Activated CD4-positive, alpha-beta T cell treated with anti-CD3 and anti-CD28 coated beads, Interleukin-2, Interleukin-6, amounts not matched to agents 100 ng/mL and 50 ng/mL, durations not matched to agents 16 hours and 8 hours (primary cell): ENCODE measurements around the gene RSPH6A.
"Not testable (repeated sequence)": the region's sequence is repeated elsewhere in the genome, so short reads cannot be mapped to it uniquely, and the experiment has no call there.

Source experiments
- DNase-seq: peaks from one replicate; pipeline ENCODE4 v3.0.0-alpha.2; 2020

The RSPH6A gene

DNA sequence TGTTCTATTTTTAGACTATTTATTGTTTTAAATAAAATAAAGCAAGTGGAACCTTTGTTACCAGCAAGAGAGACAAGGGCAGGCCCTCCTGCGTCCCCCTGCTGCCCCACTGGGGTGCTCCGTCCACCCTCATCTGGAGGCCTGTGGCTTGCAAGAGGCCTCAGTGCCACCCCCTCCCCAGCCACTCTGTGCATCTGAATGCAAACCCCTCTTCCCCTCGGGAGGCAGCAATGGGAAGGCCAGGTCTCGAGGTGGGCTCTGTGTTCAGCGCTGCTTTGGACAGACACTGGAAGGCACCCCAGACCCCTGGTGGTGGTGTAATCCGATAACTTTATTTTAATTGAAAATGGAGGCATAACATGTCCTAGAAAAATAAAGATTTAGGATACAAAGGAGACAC lies 50.6 kb downstream of the RSPH6A start:
- DNase-seq: no peak

GRCh38 chr19:45763691-45764294 lies 51.3 kb downstream of the RSPH6A start:
- no peak for DNase-seq

GRCh38 chr19:45762870-45763631 lies 52.1 kb downstream of the RSPH6A start:
- no peak for DNase-seq

GRCh38 chr19:45761714-45762113 lies 53.4 kb downstream of the RSPH6A start:
- no peak for DNase-seq

- DNase-seq: no peak
Measured at GRCh38 chr19:45758921-45759320, 56.2 kb downstream of the RSPH6A start.

- no peak for DNase-seq
Measured at GRCh38 chr19:45757695-45758094, 57.4 kb downstream of the RSPH6A start.

GRCh38 chr19:45754323-45754722 lies 60.8 kb downstream of the RSPH6A start:
- DNase-seq: no peak

- DNase-seq: no peak
Measured at GRCh38 chr19:45753548-45753947, 61.6 kb downstream of the RSPH6A start.

DNA sequence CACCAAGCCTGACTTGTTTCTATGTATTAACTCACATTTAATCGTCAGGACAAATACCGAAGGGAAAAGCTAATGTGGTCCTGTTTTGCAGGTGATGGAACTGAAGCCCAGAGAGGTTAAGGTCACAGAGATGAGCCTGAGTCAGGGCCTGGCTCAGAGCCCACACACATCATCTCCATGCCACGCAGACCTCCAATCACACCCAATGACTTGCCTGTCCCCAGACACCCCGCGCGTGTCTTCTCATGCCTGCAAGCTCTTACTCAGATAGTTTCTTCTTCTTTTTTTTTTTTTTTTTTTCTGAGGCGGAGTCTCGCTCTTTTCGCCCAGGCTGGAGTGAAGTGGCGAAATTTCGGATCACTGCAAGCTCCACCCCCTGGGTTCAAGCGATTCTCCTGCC lies 62.5 kb downstream of the RSPH6A start:
- DNase-seq: no peak

DNA sequence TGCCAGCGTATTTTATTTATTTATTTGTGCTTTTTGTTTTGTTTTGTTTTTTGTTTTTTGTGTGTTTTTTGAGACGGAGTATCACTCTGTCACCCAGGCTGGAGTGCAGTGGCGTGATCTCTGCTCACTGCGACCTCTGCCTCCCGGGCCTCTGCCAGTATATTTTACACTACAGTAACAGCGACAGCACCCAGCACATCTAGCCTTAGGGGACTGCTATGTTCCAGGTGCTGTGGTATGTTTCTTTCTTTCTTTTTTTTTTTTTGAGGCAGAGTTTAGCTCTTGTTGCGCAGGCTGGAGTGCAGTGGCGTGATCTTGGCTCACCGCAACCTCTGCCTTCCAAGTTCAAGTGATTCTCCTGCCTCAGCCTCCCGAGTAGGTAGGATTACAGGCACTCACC lies 63.6 kb downstream of the RSPH6A start:
- DNase-seq: not testable (repeated sequence)

- no peak for DNase-seq
Measured at GRCh38 chr19:45747513-45747912, 67.6 kb downstream of the RSPH6A start.

- no peak for DNase-seq
Measured at GRCh38 chr19:45746866-45747265, 68.2 kb downstream of the RSPH6A start.
